Activated CD4-positive, alpha-beta memory T cell treated with anti-CD3 and anti-CD28 coated beads for 36 hours (primary cell): Measurements from ENCODE around the gene KNDC1. TPM values are rescaled to one million over a fixed set of nuclear protein-coding genes. Genes with fewer than 3 reads are reported as not detected.

ENCODE experiments used
- CTCF ChIA-PET: fragments of 350-600 bp; sonication (Branson Sonifier 250); formaldehyde crosslinking; loops from one replicate; lab custom pipeline; 2021; ENCODE audit warnings: antibody characterized with exemption, inconsistent platforms; lab: Charles Lee
- POLR2A ChIA-PET: fragments of 350-600 bp; sonication (Branson Sonifier 250); formaldehyde crosslinking; loops from one replicate; lab custom pipeline; 2021; ENCODE audit warnings: antibody characterized with exemption; lab: Charles Lee
- DNase-seq: peaks from one replicate; pipeline ENCODE4 v3.0.0-alpha.2; 2020
- H3K27ac Mint-ChIP-seq: one replicate; pipeline ENCODE4 v1.8.0; 2021; ENCODE audit warnings: mixed read lengths
- H3K27me3 Mint-ChIP-seq: one replicate; pipeline ENCODE4 v1.8.0; 2021; ENCODE audit warnings: mixed read lengths
- H3K36me3 Mint-ChIP-seq: one replicate; pipeline ENCODE4 v1.8.0; 2021; ENCODE audit warnings: mixed read lengths
- H3K4me1 Mint-ChIP-seq: one replicate; pipeline ENCODE4 v1.8.0; 2021; ENCODE audit warnings: low read depth, mixed read lengths
- H3K4me3 Mint-ChIP-seq: one replicate; pipeline ENCODE4 v1.8.0; 2021; ENCODE audit warnings: mild to moderate bottlenecking, mixed read lengths
- H3K9me3 Mint-ChIP-seq: one replicate; pipeline ENCODE4 v1.8.0; 2021; ENCODE audit warnings: mixed read lengths
- intact Hi-C: fragments of 100-400 bp; cut with micrococcal nuclease; formaldehyde crosslinking; loops from one replicate; pipeline ENCODE4 v1.15.1; 2023
- total RNA-seq, 2 experiments: library from RNA; stranded (reverse); gene quantifications; one replicate each; pipeline ENCODE4 v1.2.3, GENCODE V29; 2021

Gene KNDC1
- total RNA-seq, 2 experiments from 2014 or later = 0.17 to 0.70 TPM

GRCh38 chr10:133247681-133248333, 87.8 kb downstream of the KNDC1 start:
- POLR2A ChIA-PET = no interaction called here
- no peak overlapping the region for H3K4me3 Mint-ChIP-seq
- no peaks in the 10 kb centered on the region for H3K36me3 Mint-ChIP-seq
- no peak for DNase-seq
- no peaks in the 10 kb centered on the region for H3K4me1 Mint-ChIP-seq
- H3K27ac Mint-ChIP-seq = no peak overlapping the region
- intact Hi-C loops = no loop called here
- CTCF ChIA-PET = no interaction called here
- H3K27me3 Mint-ChIP-seq = peaks cover 6% of the 10 kb centered on the region
- H3K9me3 Mint-ChIP-seq = no peaks in the 10 kb centered on the region

- Mint-ChIP-seq H3K9me3 (no peaks in the 10 kb centered on the region), H3K27ac (no peak overlapping the region), H3K36me3 (no peaks in the 10 kb centered on the region), H3K4me1 (no peaks in the 10 kb centered on the region), H3K27me3 (peaks cover 1% of the 10 kb centered on the region), H3K4me3 (no peak overlapping the region)
- ChIA-PET CTCF (no interaction called here), POLR2A (no interaction called here)
- intact Hi-C loops = no loop called here
- DNase-seq = no peak
These were observed 88.3 kb downstream of the KNDC1 start for GRCh38 chr10:133248334-133248715.

GRCh38 chr10:133249094-133249780, 89.2 kb downstream of the KNDC1 start:
- no peak for DNase-seq
- Mint-ChIP-seq H3K36me3 (no peaks in the 10 kb centered on the region), H3K27me3 (peaks cover 1% of the 10 kb centered on the region), H3K27ac (no peak overlapping the region), H3K4me3 (no peak overlapping the region), H3K9me3 (no peaks in the 10 kb centered on the region), H3K4me1 (no peaks in the 10 kb centered on the region)
- CTCF ChIA-PET = no interaction called here
- POLR2A ChIA-PET = no interaction called here
- intact Hi-C loops = no loop called here

- H3K4me1 Mint-ChIP-seq = no peaks in the 10 kb centered on the region
- intact Hi-C loops = no loop called here
- H3K27ac Mint-ChIP-seq = no peak overlapping the region
- H3K36me3 Mint-ChIP-seq = no peaks in the 10 kb centered on the region
- ChIA-PET POLR2A (no interaction called here), CTCF (no interaction called here)
- H3K9me3 Mint-ChIP-seq = no peaks in the 10 kb centered on the region
- peaks cover 1% of the 10 kb centered on the region for H3K27me3 Mint-ChIP-seq
- no peak for DNase-seq
- H3K4me3 Mint-ChIP-seq = no peak overlapping the region
These were observed 90.1 kb downstream of the KNDC1 start for GRCh38 chr10:133249975-133250754.

GRCh38 chr10:133251388-133252222, 91.6 kb downstream of the KNDC1 start:
- Mint-ChIP-seq H3K4me3 (no peak overlapping the region), H3K9me3 (no peaks in the 10 kb centered on the region), H3K36me3 (no peaks in the 10 kb centered on the region), H3K27me3 (peaks cover 1% of the 10 kb centered on the region), H3K4me1 (no peaks in the 10 kb centered on the region), H3K27ac (no peak overlapping the region)
- POLR2A ChIA-PET = no interaction called here
- intact Hi-C loops = no loop called here
- no peak for DNase-seq
- CTCF ChIA-PET = no interaction called here

- DNase-seq = no peak
- Mint-ChIP-seq H3K4me1 (peaks cover 3% of the 10 kb centered on the region), H3K9me3 (no peaks in the 10 kb centered on the region), H3K4me3 (no peak overlapping the region), H3K27me3 (peaks cover 1% of the 10 kb centered on the region), H3K27ac (no peak overlapping the region), H3K36me3 (no peaks in the 10 kb centered on the region)
- ChIA-PET POLR2A (no interaction called here), CTCF (no interaction called here)
- intact Hi-C loops = no loop called here
These were observed 92.2 kb downstream of the KNDC1 start for GRCh38 chr10:133252223-133252552.

GRCh38 chr10:133253361-133253955, 93.4 kb downstream of the KNDC1 start:
- ChIA-PET POLR2A (no interaction called here), CTCF (no interaction called here)

GRCh38 chr10:133254421-133255120, 94.6 kb downstream of the KNDC1 start:
- intact Hi-C loops = loop anchor here (5.0 kb wide), 1 partner anchor 292 kb away; no protein-coding TSS in a partner anchor
- Mint-ChIP-seq H3K27ac (no peak overlapping the region), H3K36me3 (peaks cover 2% of the 10 kb centered on the region), H3K27me3 (peaks cover 3% of the 10 kb centered on the region), H3K9me3 (no peaks in the 10 kb centered on the region), H3K4me3 (no peak overlapping the region), H3K4me1 (peaks cover 23% of the 10 kb centered on the region)
- POLR2A ChIA-PET = no interaction called here
- no peak for DNase-seq
- CTCF ChIA-PET = no interaction called here

More at GRCh38 chr10:133253361-133253955, 93.4 kb downstream of the KNDC1 start:
- Mint-ChIP-seq H3K4me3 (no peak overlapping the region), H3K36me3 (no peaks in the 10 kb centered on the region), H3K4me1 (peaks cover 15% of the 10 kb centered on the region), H3K9me3 (no peaks in the 10 kb centered on the region), H3K27ac (no peak overlapping the region), H3K27me3 (peaks cover 1% of the 10 kb centered on the region)
- intact Hi-C loops = no loop called here
- DNase-seq = no peak

- Mint-ChIP-seq H3K9me3 (no peaks in the 10 kb centered on the region), H3K4me1 (peaks cover 30% of the 10 kb centered on the region), H3K27ac (no peak overlapping the region), H3K4me3 (no peak overlapping the region), H3K36me3 (peaks cover 2% of the 10 kb centered on the region), H3K27me3 (peaks cover 2% of the 10 kb centered on the region)
- ChIA-PET POLR2A (no interaction called here), CTCF (no interaction called here)
- DNase-seq = no peak
- intact Hi-C loops = loop anchor here (5.0 kb wide), 1 partner anchor 293 kb away; no protein-coding TSS in a partner anchor
These were observed 95.3 kb downstream of the KNDC1 start for GRCh38 chr10:133255323-133255722.

- H3K27me3 Mint-ChIP-seq = peaks cover 2% of the 10 kb centered on the region
- intact Hi-C loops = loop anchor here (5.0 kb wide), 1 partner anchor 295 kb away; no protein-coding TSS in a partner anchor
These were observed 97.6 kb downstream of the KNDC1 start for GRCh38 chr10:133257489-133258065.

More at GRCh38 chr10:133257489-133258065, 97.6 kb downstream of the KNDC1 start:
- H3K27ac Mint-ChIP-seq = peak overlapping the region; percentile 47
- DNase-seq = peak; percentile 38
- POLR2A ChIA-PET = interaction anchor here (3.0 kb wide), 1 partner anchor 19 kb away, joined by 61 read pairs; the partner anchor contains the start of gene ADAM8
- H3K9me3 Mint-ChIP-seq = no peaks in the 10 kb centered on the region
- H3K4me1 Mint-ChIP-seq = peaks cover 45% of the 10 kb centered on the region
- CTCF ChIA-PET = interaction anchor here (0.9 to 3.5 kb wide), 6 partner anchors 10 to 114 kb away, joined by 3 to 28 read pairs (median 6); partner anchors contain the start of gene ADAM8
- H3K4me3 Mint-ChIP-seq = peak overlapping the region; percentile 48
- H3K36me3 Mint-ChIP-seq = peaks cover 4% of the 10 kb centered on the region
